GM19455 (cell line): ENCODE results near the gene CDKN1C.

ENCODE experiments used
- ATAC-seq: cut with Tn5 transposase; IDR thresholded peaks from one replicate; pipeline ENCODE4 v1.9.1; 2021; ENCODE audit not compliant: unreplicated experiment

CDKN1C gene

DNA sequence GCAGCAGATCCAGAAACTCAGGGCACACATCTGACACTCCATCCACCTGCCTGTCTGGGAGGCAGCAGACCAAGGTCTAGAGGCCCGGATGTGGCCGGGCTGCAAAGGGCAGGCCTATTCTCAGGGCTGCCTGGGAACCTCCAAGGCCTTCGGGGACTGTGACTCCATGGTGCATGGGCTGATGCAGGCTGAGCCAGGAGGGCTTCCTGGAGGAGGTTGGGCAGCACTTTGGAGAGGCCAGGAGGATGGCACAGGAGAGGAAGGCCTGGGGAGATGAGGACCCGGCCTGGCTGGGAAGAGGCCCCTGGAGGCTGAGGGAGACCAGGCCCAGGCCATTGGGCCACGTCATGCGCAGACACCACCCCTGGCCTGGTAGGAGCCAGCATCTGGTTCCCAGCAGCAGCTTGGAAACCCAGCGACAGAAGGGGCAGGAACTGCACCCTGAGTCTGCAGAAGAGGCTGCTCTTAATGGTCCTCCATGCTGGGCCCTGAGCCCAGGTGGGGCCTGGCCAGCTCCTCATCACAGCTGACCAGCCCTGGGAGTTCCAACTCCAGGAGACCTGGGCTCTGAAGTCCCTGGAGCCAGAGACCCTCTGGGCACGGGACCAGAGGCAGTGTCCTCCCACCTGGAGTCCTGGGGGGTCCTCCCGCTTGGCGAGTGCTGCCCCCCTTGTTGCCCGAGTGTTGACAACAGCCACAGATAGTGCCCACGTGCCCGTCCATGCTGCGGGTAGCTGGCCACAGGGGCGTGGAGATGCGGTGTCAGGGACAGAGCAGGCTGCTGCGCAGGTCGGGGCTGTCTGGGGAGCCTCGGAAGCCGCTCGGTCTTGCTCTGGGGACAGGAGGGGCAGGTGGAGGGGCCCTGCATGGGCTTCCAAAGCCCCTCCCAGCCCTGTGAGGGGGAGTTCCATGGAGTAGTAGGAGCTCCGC is 38.1 kb upstream of the CDKN1C start:
- no peak for ATAC-seq

DNA sequence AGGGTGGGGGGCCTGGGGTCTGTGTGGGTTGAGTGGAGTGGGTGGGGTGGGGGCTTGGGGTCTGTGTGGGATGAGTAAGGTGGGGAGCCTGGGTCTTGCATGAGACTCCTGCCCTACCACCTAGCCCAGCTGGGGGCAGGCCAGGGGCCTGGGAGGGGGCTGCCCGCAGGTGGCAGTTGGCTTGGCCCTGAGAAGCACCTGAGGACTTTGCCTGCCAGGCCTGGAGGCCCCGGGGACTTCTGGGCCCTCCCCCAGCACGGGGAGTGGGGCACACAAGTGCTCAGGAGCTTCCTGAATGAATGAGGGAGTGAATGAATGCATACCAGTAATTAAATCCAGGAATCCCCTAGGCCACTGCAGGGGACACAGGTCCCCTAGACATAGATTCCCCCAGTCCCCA is 37.1 kb upstream of the CDKN1C start:
- no peak for ATAC-seq

DNA sequence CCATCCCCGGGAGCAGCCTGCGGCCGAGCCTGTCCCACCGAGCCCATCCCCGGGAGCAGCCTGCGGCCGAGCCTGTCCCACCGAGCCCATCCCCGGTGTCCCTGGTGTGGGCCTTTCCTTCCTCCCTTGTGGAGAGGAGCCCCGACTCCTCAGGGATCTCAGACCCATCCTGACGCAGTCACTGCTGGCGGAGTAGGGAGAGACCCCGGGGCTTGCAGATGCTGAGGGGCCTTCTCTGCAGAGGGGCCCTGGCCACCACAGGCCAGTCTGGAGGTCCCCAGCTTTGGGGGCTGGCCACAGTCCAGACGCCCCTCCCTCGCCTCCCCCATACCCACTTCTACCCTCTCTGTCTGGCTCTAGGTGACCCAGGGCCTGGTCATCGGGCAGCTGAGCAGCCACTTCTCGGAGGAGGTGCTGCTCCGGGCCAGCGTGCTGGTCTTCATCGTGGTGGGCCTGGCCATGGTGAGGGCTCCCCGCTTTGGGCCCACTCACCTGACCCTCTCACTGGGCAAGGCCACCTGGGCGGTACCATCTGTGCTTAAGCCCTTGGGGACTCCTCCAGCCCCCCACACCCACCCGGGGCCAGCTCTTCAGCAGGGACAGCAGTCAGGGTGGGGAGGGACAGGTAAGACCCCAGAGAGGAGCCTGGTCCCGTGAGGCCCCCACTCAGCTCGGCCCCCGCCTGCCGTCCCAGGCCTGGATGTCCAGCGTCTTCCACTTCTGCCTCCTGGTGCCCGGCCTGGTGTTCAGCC is 36.3 kb upstream of the CDKN1C start:
- ATAC-seq: no peak

DNA sequence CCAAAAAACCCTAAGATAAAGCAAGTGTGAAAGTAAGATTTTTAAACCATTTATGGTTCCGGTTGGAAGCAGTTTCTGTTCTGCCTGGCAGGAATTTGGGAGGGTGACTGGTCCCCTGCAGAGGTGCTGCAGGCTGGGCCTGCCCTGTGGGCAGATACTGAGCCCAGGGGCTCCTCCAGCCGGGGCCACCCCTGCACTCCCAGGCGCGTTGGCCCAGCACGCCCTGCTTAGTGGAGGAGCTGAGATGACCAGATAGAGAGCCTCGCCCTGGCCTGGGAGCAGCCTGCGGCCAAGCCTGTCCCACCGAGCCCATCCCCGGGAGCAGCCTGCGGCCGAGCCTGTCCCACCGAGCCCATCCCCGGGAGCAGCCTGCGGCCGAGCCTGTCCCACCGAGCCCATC is 35.7 kb upstream of the CDKN1C start:
- no peak for ATAC-seq

DNA sequence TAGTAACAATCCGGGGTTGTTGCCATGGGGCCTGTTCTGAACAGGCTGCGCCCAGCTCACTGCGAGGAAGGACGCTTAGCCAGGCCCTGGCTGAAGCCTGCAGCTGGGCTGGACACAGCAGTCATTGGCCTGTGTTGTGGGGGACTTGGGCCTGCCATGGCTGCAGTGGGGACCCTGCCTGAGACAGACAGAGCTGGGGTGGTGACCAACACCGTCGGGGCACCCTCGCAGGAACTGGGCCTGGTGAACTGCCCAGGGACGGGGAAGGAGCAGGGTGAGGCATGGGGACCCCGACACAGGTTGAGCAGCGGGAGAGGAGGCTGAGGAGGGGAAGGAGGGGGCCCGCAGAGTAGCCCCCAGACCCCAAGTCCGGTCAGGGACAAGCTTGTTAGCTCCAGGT is 34.8 kb upstream of the CDKN1C start:
- no peak for ATAC-seq

DNA sequence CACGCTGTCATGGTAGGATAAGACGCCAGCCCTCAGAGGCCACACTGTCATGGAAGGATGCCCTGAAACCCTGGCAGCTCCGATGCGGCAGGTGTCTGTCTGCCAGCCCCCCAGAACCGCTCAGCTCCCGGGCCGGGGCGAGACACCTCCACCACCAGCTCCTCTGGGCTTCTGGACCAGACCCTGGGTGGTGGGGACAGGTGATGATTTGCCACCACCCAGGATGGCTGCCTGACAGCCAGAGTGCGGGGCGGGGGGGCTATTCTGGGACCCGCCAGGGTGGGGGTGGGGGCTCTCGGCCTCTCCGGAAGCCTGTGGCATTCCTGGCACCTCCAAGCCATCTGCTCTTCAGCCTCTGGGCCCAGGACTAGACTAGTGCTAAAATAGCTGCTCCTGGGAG is 34.3 kb upstream of the CDKN1C start:
- ATAC-seq: no peak

DNA sequence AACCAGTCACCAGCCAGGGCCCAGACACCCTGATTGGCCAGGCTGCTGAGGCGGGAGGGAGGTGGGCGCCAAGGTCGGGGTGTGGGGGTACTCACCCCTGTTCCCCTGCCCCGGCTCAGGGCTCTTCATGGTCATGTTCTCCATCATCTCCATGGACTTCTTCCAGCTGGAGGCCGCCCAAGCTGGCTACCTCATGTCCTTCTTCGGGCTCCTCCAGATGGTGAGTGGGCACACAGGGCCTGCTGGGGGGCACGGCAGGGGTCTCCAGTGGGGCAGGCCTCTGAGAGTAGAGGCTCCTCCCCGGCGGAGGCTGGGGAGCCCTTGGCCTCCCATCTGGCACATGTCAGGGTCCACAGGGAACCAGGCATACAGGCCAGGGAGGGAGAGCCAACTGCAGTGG is 33.6 kb upstream of the CDKN1C start:
- ATAC-seq: no peak

DNA sequence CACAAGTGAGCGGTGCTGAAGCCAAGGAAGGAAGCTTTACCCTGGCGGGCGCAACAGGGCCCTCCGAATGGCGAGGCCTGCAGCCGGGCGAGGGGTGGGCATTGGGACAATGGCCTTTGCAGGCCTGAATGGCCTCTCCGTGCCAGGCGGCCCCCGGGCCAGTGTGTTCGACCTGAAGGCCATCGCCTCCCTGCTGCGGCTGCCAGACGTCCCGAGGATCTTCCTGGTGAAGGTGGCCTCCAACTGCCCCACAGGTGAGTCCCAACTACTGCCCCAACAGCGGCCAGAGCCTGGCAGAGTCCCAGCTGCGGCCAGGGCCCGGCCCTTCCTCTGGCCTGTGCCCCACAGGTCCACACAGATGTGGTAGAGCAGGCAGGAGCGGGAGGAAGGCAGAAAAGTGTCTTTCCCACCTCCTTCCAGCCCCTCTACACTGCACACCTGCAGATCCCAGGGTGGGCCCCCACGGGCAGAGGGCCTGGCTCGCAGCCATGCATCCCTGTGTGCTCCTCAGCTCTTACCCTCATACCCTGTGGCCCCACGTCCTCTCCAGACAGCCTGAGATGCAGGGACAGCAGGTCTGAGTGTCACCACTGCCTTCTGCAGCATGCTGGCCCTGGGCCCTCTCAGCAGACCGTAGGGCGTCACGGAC is 32.4 kb upstream of the CDKN1C start:
- ATAC-seq: no peak

DNA sequence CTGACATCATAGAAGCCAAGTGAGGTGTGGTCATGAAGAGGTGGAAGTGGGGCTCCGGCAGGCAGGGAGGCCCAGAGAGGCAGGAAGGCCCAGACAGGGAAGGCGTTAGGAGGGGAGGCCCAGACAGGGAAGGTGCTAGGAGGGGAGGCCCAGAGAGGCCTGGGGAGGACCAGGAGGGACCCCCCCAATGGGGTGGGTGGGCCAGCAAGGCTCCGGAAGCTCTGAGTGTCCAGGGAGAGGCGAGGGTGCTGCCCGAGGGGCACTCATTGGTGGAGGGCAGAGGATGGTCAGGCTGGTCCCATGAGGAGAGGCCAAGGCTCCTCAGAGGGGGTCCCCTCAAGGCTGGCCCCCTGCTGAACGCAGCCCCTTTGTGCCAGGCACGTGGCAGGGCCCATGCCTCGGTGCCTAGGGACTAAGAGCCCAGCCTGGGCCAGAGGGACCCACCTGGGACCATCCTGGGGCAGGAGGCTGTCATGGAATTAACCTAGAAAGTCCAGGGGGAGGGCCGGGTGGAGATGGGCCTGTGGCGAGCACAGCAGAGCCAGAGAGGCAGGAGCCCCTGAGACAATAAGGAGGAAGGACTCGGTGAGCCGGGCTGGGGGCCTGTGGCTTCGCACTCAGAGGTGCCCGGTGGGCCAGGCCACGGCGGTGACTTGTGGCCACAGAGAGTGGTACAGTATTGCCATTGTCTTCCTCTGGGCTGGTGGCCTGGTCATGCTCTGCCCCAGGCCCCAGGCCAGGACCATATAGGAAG is 31.5 kb upstream of the CDKN1C start:
- no peak for ATAC-seq

DNA sequence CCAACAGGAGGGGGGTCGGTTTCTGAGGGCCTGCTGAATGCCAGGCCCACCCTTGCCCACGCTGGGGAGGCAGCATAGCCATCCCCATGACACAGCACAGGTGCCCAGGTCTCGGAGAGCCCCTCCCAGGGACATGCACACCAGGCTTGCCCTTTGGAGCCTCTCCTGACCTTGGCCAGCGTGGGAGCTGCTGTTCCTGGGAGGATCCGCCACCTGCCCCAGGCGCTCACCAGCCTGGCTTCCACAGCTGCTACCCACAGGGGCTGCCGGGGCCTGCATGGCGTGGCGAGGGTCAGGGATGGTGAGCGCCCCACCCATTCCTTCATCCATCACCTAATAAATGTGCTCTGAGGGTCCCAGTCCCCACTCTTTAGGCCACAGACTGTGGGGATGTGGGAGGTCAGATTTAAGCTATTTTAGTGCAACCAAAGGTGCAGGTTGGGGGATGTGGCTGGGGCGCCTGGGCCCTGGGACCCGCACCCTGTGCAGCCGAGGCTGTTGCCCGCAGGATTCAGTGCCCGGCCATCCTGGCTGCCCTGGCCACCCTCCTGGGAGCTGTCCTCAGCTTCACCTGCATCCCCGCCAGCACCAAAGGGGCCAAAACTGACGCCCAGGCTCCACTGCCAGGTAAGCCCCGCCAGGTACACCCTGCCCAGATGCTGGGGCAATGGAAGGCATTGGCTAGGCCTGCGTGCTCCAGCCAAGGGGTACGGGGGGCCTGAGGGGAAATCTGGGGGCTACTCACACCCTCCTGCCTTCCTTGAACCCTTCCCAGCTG is 30.7 kb upstream of the CDKN1C start:
- no peak for ATAC-seq

DNA sequence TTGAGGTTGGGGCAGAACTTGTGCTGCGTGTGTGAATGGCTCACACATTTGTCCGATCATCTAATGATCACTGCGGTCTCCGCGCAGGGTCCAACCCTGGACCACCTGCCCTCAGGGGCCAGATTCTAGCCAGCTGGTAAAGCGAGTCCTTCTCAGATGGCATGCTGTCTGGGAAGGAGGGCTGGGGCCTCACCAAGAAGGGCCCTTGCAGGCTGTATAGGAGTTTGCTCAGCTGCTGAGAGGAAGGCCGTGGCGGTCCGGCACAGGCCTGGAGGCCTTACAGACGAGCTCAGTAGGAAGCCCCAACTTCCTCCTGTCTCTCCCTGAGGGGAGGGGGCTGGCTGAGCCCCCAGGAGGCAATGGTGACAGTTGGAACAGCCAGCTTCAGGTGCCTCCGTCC is 29.9 kb upstream of the CDKN1C start:
- ATAC-seq: no peak

DNA sequence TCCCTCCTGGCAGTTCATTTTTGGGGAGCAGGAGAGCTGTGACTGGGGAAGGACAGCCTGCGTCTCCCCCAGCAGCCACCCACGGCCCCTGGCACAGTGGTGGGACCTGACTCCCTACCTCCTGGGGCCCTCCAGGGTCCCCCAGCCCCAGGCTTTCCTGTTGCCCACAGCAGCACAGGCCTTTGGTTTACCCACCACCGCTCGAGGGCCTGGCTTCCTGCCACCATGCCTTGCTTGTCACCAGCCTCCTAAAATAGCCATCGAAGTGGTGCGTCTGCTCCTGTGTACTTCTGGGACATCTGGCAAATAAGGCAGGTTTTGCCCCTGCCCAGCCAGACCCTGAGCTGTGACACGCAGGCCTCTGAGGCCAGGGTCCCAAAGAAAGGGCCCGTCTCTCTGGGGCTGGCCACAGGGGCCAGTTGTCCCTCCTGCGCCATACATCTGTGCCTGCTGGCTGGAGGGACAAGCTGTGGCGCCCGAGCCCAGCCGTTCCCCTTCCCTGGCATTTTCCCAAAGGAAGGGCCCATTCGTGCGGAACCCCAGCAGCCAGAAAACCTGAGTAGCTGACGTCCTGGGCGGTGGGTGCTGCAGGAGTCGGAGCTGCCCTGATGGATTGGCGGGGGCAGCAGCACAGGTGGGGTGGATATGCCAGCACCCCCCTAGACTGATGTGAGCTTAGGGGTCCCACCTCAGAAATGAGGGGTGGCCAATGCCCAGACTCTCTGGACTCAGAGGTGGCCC is 29.1 kb upstream of the CDKN1C start:
- ATAC-seq: no peak

DNA sequence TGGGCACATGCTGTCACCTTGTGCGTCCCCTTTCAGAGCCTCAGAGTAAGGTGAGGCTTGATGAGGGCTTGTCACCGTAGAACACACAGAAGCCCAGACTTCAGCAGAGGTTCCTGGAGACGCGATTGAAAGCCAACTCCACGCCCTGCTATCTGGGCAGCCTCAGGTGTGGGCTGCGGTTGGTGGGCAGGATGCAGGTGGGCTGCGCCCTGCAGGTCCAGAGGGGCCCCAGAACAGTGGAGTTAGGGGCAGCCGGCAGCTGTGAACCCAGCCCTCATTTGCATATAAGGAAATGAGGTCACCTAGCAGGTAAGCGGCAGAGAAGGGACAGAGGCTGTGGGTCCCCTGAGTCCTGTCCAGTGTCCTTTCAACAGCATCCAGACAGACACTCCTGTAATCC is 28.2 kb upstream of the CDKN1C start:
- ATAC-seq: no peak

DNA sequence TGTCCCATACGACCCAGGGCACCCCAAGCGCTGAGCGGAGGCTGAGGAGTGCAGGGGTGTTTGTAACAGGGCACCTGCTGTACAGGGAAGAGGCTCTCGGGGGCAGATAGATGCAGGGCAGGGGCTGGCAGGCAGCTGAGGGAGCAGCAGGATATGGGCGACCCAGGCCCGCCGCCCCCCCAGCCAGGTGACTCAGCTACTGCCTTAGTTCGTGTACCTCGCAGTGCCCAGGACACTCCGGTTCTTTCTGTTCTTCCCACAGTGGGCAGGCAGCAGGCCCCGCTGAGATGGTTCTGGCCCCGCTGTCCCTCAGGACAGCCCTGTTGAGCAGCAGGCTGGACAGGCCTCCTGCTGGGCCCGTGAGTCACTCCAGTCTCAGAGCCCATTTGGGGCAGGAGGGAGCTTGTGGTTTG is 27.4 kb upstream of the CDKN1C start:
- no peak for ATAC-seq

DNA sequence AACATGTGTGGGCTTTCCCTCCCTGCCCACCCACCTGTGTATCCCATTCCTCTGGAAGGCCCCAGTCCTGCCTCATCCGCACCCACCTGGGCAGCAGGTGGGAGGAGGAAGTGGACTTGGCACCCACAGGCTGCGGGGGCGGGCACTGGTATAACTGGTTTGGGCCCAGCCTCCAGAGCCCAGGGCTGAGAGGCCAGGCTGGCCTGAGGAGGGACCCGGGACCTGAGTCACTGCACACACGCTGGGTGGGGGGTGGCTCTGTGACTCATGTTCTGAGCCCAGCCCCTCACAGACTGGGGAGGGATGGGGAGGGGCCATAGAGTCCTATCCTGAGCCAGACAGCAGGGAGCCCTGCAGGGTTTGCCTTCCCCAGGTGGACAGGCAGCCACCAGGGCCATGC is 26.9 kb upstream of the CDKN1C start:
- no peak for ATAC-seq

DNA sequence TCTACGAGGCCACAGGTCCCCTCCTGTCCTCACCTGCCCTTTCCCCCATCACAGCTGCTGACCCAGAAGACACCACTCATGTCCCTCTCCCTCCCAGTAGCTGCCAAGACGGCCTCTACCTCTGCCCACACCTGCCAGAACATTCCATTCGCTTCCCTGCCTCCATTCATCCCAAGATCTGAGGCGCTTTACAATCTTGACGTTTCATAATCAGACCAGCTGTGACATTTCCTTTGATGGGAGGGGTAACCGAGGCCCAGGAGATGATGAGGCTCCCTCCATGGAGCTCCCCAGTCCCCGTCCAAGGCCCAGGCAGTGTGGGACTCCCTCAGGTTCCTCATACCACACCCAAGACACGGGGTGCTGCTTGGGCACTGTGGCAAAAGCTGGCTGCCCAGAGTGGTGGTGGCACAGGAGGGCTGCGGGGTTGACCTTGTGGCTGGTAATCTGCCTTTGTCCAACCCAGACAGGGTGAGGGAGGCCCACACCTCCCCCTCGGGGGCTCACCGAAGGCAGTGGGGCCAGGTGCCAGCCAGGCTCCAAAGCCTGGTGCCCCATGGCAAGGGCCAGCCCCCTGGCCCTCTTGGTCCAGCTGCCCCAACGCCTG is 26.3 kb upstream of the CDKN1C start:
- ATAC-seq: no peak

DNA sequence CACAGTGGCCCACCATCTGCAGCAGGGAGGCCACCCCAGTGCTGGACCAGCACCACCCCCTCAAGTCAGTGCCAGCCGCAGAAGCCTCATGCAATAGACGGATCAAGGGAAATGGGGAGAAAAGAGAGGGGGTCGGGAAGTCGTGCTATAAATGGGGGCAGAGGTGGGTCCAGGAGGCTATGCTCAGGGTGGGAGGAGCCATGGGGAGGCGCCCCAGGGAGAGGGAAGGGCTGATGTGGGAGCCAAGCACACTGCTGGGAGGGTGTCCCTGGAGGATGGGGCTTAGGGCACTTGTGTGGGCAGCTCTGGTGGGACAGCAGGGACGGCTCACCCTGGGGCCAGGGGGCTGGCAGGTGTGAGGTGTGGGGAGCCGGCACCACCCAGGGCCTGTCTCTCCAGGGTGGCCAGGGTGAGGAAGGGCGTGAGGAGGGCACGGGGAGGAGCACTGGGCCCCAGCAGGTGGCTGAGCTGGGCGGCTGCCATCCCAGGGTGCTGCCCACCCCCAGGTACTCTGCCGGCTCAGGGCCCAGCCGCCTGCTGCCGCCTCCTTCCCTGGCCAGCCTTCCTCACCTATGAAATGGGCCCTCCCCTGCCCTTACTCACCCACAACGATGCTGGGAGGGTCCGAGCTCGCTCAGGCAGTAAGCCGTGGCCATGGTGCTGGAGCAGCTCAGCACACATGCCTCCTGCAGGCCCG is 25.7 kb upstream of the CDKN1C start:
- ATAC-seq: no peak

DNA sequence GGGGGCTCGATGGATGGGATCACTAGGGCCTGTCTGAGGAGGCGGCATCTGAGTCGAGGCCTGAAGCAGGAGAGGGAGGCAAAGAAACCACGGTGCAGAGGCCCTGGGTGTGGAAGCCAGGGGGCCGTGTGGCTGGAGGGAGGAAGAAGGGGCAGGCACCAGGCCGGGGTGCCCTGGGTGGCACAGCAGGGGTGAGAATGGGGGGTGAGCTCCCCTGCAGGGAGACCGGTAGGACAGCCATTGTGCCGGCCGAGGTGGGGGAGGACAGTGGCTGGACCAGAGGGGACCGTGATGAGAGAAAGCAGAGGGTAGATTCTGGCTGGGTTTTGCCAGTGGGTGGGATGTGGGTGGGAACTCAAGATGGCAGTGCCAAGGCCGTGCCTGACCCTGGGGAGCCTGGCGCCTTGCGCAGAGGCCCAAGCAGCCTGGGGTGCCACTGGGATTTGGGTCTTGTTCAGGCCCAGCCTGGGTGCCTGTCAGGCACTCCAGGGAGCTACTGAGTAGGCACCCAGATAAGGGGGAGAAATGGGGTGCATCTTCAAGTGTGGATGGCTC is 24.9 kb upstream of the CDKN1C start:
- ATAC-seq: no peak
